Ishikawa (cell line): ENCODE measurements around the gene PRSS48.

Experiments
- CREB1 ChIP-seq: IDR thresholded peaks from 2 replicates; pipeline ENCODE4 v1.6.1; 2012; ENCODE audit warnings: low read depth
- EGR1 ChIP-seq: IDR thresholded peaks from 2 replicates; pipeline ENCODE4 v1.6.1; 2012
- EP300 ChIP-seq: IDR thresholded peaks from 2 replicates; pipeline ENCODE4 v1.6.1; 2012; ENCODE audit warnings: borderline replicate concordance
- FOXM1 ChIP-seq: IDR thresholded peaks from 2 replicates; pipeline ENCODE4 v1.6.1; 2012; ENCODE audit warnings: low read depth, borderline replicate concordance
- MAX ChIP-seq: IDR thresholded peaks from 2 replicates; pipeline ENCODE4 v1.6.1; 2012
- NFIC ChIP-seq: IDR thresholded peaks from 2 replicates; pipeline ENCODE4 v1.6.1; 2012
- RAD21 ChIP-seq: IDR thresholded peaks from 2 replicates; pipeline ENCODE4 v1.6.1; 2012; ENCODE audit warnings: low read depth
- TAF1 ChIP-seq: IDR thresholded peaks from 2 replicates; pipeline ENCODE4 v1.6.1; 2012; ENCODE audit warnings: low read depth, mild to moderate bottlenecking
- TCF12 ChIP-seq: IDR thresholded peaks from 2 replicates; pipeline ENCODE4 v1.6.1; 2012; ENCODE audit warnings: low read depth
- TEAD4 ChIP-seq: IDR thresholded peaks from 2 replicates; pipeline ENCODE4 v1.6.1; 2012
- USF1 ChIP-seq: IDR thresholded peaks from 2 replicates; pipeline ENCODE4 v1.6.1; 2012
- YY1 ChIP-seq: IDR thresholded peaks from 2 replicates; pipeline ENCODE4 v1.6.1; 2012; ENCODE audit warnings: low read depth

GRCh38 chr4:151325111-151325948 lies 48.4 kb downstream of the PRSS48 start, which contains the start of gene SH3D19:
- TF ChIP-seq EGR1 (no peak), YY1 (peak; percentile 64), EP300 (no peak), TAF1 (peak; percentile 65; the same call in 1 of the 2 replicates), RAD21 (no peak), TEAD4 (no peak), FOXM1 (no peak), USF1 (no peak), TCF12 (no peak), CREB1 (no peak), NFIC (no peak), MAX (peak; percentile 53; the same call in 1 of the 2 replicates)
